GM12891 (cell line): ENCODE data around the gene ABCG1.

ENCODE experiments used
- POLR2A ChIP-seq: IDR thresholded peaks from 2 replicates; pipeline ENCODE4 v1.6.1; 2011; ENCODE audit warnings: low read depth, low read length, control low read depth
- POLR2AphosphoS5 ChIP-seq: IDR thresholded peaks from 2 replicates; pipeline ENCODE4 v1.6.1; 2011; ENCODE audit warnings: low read depth, low read length, control low read depth
- SPI1 ChIP-seq: IDR thresholded peaks from 2 replicates; pipeline ENCODE4 v1.6.1; 2011; ENCODE audit warnings: low read depth, low read length, control low read depth

DNA sequence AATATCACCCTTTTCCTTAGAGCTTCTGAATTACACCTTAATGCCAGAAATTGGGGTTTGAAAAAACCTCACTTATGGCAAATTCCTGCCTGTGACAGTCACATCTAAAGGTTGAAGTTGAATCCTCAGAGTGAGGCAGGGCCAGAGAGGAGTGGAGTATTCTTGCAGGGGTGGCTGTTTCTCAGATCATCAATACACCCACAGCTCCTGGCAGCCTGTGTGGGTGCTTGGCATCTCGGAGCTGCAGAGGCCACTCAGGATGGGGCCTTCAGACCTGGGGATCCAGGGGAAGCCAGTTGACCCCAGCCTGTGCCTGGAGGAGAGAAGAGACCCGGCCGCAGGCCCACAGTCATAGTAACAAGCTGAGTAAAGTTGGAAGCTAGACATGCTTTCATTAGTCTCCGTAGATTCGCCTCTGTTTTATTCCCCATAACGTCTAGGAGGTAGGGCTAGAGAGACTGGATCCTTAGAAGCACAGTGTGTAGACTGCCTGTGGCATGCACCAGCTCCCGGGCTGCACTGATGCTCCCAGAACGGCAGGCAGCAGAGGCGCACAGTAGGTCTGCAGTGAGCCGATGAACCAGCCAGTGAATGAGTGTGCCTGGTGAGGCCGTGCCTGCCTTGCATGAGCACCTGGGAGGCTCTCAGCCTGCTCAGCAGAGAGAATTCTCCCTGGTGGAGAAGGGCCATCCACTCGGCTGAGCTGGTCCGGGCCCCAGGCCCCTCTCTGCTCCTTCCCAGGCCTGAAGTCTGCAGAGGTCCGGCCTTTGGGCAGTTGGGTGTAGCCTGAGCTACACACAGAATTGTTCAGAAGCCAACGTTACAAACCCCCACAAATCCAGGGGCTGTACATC is 53.4 kb downstream of the ABCG1 start:
- TF ChIP-seq SPI1 (no peak), POLR2AphosphoS5 (no peak), POLR2A (no peak)
